Kidney (tissue), 14 donors: ENCODE results near the gene C11orf71. TPM values are rescaled to one million over a fixed set of nuclear protein-coding genes. Genes with fewer than 3 reads are reported as not detected.

Experiments used
- DNase-seq, 5 donors: peaks; one replicate each; pipeline ENCODE4 v3.0.0-alpha.2; 2013 to 2020
- FAIRE-seq: peaks from 2 replicates; lab custom pipeline; 2012; peaks lifted over from hg19 to GRCh38; lab: Jason Lieb, UNC
- H3K27ac ChIP-seq, 2 donors: one replicate each; pipeline ENCODE4 v1.7.0; 2013; ENCODE audit warnings: low read depth in 2 of 2, low read length in 2 of 2, inconsistent platforms in 1 of 2
- H3K27me3 ChIP-seq: one replicate; pipeline ENCODE4 v1.7.1; 2013; ENCODE audit warnings: low read length, inconsistent platforms; ENCODE audit not compliant: control insufficient read depth, insufficient read depth
- H3K36me3 ChIP-seq, 3 donors: one replicate each; pipeline versions ENCODE4 v1.7.0 to v1.7.1; 2013; ENCODE audit warnings: low read length in 3 of 3, control low read depth in 1 of 3, inconsistent platforms in 1 of 3; ENCODE audit not compliant: insufficient read depth in 3 of 3, control insufficient read depth in 2 of 3
- H3K4me1 ChIP-seq, 3 donors: one replicate each; pipeline versions ENCODE4 v1.7.0 to v1.7.1; 2013; ENCODE audit warnings: low read length in 3 of 3, inconsistent platforms in 1 of 3, low read depth in 1 of 3; ENCODE audit not compliant: control insufficient read depth in 2 of 3, insufficient read depth in 2 of 3
- H3K4me3 ChIP-seq, 3 donors: one replicate each; pipeline versions ENCODE4 v1.7.0 to v1.8.1; 2013; ENCODE audit warnings: low read length in 3 of 3, control low read depth in 1 of 3, inconsistent platforms in 1 of 3
- H3K9ac ChIP-seq, 3 donors: one replicate each; pipeline versions ENCODE4 v1.7.0 to v1.7.1; 2013; ENCODE audit warnings: low read length in 3 of 3, control low read depth in 1 of 3, inconsistent platforms in 1 of 3
- H3K9me3 ChIP-seq, 3 donors: one replicate each; pipeline versions ENCODE4 v1.7.0 to v1.7.1; 2013; ENCODE audit warnings: low read length in 3 of 3, control low read depth in 1 of 3, inconsistent platforms in 1 of 3; ENCODE audit not compliant: control insufficient read depth in 2 of 3, insufficient read depth in 1 of 3
- intact Hi-C: fragments of 100-400 bp; cut with DNase I; formaldehyde crosslinking; loops from one replicate; pipeline ENCODE4 v1.11.1; 2022
- polyA plus RNA-seq: library from polyadenylated mRNA; stranded (reverse); fragments of 350-450 nt; fragmentation: Illumina TruSeq; extraction: RNeasy Lipid Tissue Mini Kit (QIAGEN cat#74804); gene quantifications from one replicate; pipeline ENCODE4 v1.2.3, GENCODE V29; 2014; ENCODE audit warnings: low read depth, low replicate concordance; ENCODE audit not compliant: insufficient read depth
- total RNA-seq: library from RNA; stranded (reverse); fragmentation: NEBNext Ultra II Directional; extraction: Animal tissue kit (Norgen Biotek cat#: 25700); gene quantifications from one replicate; pipeline ENCODE4 v1.2.1, GENCODE V29; 2021
- TF ChIP-seq, protein P1 (sequence below): IDR thresholded peaks from 3 replicates; pipeline ENCODE4 v1.5.1; 2012; ENCODE audit warnings: mild to moderate bottlenecking, moderate library complexity, borderline replicate concordance; ENCODE audit not compliant: insufficient read depth; ENCODE audit errors: extremely low read depth
- donor health status: control.
- donor health status: control.
- donor health status: control.
- donor health status: control.
- donor health status: control.
- donor health status: DM: yes; HTN: yes; CAD: no.
- donor health status: Normal renal cell carcinoma (clear cell type).

The C11orf71 gene
- total and polyA plus RNA-seq, 2 donors from 2014 or later: 12.3 to 21.2 TPM

DNA sequence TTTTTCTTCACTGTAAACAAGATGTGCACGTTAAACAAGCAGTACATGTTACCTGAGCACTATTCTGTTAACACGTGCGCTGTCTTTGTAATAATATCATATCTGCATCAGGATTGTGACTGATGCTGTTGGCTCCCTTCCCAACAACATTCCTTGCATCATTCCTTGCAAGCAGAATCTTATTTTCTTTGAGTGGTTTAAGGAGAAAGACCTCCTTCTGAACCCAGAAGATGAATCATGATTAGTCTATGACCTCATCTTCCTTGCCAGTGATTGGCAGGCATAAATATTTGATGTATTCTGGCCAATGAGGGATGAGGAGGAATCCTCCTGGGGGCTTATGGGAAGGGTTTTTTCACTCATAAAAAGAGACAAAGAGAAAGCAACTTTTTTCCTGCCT is 46.2 kb downstream of the C11orf71 start:
- Histone ChIP-seq H3K9ac (no peak overlapping the region), H3K4me3 (no peak overlapping the region), H3K4me1 (no peaks in the 10 kb centered on the region), H3K9me3 (no peaks in the 10 kb centered on the region), H3K27ac (no peak overlapping the region), H3K36me3 (no peaks in the 10 kb centered on the region), H3K27me3 (no peaks in the 10 kb centered on the region)
- peak in 1 of 5 donors; percentile 16 for DNase-seq
- TF ChIP-seq, protein P1, sequence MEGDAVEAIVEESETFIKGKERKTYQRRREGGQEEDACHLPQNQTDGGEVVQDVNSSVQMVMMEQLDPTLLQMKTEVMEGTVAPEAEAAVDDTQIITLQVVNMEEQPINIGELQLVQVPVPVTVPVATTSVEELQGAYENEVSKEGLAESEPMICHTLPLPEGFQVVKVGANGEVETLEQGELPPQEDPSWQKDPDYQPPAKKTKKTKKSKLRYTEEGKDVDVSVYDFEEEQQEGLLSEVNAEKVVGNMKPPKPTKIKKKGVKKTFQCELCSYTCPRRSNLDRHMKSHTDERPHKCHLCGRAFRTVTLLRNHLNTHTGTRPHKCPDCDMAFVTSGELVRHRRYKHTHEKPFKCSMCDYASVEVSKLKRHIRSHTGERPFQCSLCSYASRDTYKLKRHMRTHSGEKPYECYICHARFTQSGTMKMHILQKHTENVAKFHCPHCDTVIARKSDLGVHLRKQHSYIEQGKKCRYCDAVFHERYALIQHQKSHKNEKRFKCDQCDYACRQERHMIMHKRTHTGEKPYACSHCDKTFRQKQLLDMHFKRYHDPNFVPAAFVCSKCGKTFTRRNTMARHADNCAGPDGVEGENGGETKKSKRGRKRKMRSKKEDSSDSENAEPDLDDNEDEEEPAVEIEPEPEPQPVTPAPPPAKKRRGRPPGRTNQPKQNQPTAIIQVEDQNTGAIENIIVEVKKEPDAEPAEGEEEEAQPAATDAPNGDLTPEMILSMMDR: no peak
- no peak for FAIRE-seq
- intact Hi-C loops: no loop called here

DNA sequence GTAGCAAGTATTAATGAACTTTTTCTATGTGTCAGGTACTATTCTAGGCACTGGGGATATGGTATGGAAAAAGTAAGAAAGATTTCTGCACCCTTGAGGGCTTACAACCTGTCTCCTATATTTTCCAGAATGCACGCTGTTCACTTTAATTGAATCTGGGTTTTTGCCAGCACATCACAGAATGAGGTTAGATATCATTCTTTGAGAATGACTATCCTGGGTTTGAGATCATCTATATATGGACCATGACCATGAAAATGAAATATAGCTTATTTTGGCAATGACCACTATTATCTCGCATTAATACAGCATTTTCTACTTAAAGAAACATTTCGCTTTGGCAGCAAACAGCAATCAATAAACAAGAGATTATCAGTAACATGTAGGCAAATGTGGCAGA is 46.9 kb downstream of the C11orf71 start:
- no peak overlapping the region for H3K9ac ChIP-seq
- FAIRE-seq (no peak), DNase-seq (no peak)
- intact Hi-C loops: no loop called here
- no peak overlapping the region for H3K4me3 ChIP-seq
- H3K9me3 ChIP-seq: no peaks in the 10 kb centered on the region
- no peaks in the 10 kb centered on the region for H3K4me1 ChIP-seq
- no peaks in the 10 kb centered on the region for H3K36me3 ChIP-seq
- H3K27ac ChIP-seq: no peak overlapping the region
- TF ChIP-seq, protein P1: no peak
- no peaks in the 10 kb centered on the region for H3K27me3 ChIP-seq

GRCh38 chr11:114350022-114350421 is 50.3 kb downstream of the C11orf71 start:
- TF ChIP-seq, protein P1: no peak
- Histone ChIP-seq H3K4me1 (peaks cover 0 to 8% (median 0%) of the 10 kb centered on the region in 3 donors), H3K27ac (no peak overlapping the region), H3K27me3 (no peaks in the 10 kb centered on the region), H3K4me3 (no peak overlapping the region), H3K9ac (no peak overlapping the region), H3K36me3 (no peaks in the 10 kb centered on the region), H3K9me3 (no peaks in the 10 kb centered on the region)
- no peak for DNase-seq
- intact Hi-C loops: no loop called here
- FAIRE-seq: no peak

Other genes starting within 250 kb of the C11orf71 start
- 1,451 TPM for gene NNMT, start 104.1 kb downstream of the C11orf71 start, total RNA-seq
- 91.9 TPM for gene NNMT, start 104.1 kb downstream of the C11orf71 start, polyA plus RNA-seq
- gene RBM7, start 155 bp upstream of the C11orf71 start, total RNA-seq: 27.8 TPM
- 14.6 TPM for gene RBM7, start 155 bp upstream of the C11orf71 start, polyA plus RNA-seq
- gene REXO2, start 39.0 kb upstream of the C11orf71 start, total RNA-seq: 66.4 TPM
- 156 TPM for gene REXO2, start 39.0 kb upstream of the C11orf71 start, polyA plus RNA-seq
- 0.25 TPM for gene NXPE1, start 159.4 kb upstream of the C11orf71 start, total RNA-seq
- not detected for gene NXPE1, start 159.4 kb upstream of the C11orf71 start, polyA plus RNA-seq
- 0.63 TPM for gene NXPE4, start 195.3 kb upstream of the C11orf71 start, total RNA-seq
- gene NXPE4, start 195.3 kb upstream of the C11orf71 start, polyA plus RNA-seq: 0.34 TPM